PC-9 (cell line): ENCODE measurements around the gene SLC7A11.
"Not testable (repeated sequence)": the region's sequence is repeated elsewhere in the genome, so short reads cannot be mapped to it uniquely, and the experiment has no call there.

Experiments
- EZH2 ChIP-seq: fragments of 200-600 bp; sonication (generic); IDR thresholded peaks from 2 replicates; pipeline ENCODE4 v1.8.0; 2017; ENCODE audit warnings: antibody characterized with exemption, low read depth
- TF ChIP-seq, protein P1 (sequence below): fragments of 200-600 bp; sonication (generic); conservative IDR thresholded peaks from 2 replicates; pipeline ENCODE4 v1.6.1; 2017; ENCODE audit warnings: mixed run types, antibody characterized with exemption, mild to moderate bottlenecking, moderate library complexity

DNA sequence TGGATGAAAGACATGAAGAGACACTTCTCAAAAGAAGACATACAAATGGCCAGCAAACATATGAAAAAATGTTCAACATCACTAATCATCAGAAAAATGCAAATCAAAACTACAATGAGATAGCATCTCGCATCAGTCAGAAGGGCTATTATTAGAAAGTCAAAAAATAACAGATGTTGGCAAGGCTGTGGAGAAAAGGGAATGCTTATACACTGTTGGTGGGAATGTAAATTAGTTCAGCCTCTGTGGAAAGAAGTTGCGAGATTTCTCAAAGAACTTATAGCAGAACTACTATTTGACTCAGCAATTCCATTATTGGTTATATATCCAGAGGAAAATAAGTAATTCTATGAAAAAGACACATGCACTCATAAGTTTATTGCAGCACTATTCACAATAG is 31.6 kb downstream of the SLC7A11 start:
- TF ChIP-seq, protein P1, sequence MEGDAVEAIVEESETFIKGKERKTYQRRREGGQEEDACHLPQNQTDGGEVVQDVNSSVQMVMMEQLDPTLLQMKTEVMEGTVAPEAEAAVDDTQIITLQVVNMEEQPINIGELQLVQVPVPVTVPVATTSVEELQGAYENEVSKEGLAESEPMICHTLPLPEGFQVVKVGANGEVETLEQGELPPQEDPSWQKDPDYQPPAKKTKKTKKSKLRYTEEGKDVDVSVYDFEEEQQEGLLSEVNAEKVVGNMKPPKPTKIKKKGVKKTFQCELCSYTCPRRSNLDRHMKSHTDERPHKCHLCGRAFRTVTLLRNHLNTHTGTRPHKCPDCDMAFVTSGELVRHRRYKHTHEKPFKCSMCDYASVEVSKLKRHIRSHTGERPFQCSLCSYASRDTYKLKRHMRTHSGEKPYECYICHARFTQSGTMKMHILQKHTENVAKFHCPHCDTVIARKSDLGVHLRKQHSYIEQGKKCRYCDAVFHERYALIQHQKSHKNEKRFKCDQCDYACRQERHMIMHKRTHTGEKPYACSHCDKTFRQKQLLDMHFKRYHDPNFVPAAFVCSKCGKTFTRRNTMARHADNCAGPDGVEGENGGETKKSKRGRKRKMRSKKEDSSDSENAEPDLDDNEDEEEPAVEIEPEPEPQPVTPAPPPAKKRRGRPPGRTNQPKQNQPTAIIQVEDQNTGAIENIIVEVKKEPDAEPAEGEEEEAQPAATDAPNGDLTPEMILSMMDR, result not testable (repeated sequence)
- not testable (repeated sequence) for TF ChIP-seq EZH2
